AG10803 (cell line): ENCODE results near the gene TSG101.

ENCODE experiments used
- DNase-seq: peaks from one replicate; pipeline ENCODE4 v3.0.0; 2010; ENCODE audit warnings: low read depth
- H3K4me3 ChIP-seq: 2 replicates; pipeline ENCODE4 v1.5.1; 2011; ENCODE audit warnings: mild to moderate bottlenecking, low read length, control low read depth
- CTCF ChIP-seq: conservative IDR thresholded peaks from 2 replicates; pipeline ENCODE4 v1.5.1; 2011; ENCODE audit warnings: mild to moderate bottlenecking, low read length, control low read depth, inconsistent platforms

The TSG101 gene

GRCh38 chr11:18523084-18523483 lies 3.7 kb downstream of the TSG101 start:
- no peak for DNase-seq
- TF ChIP-seq CTCF, result no peak
- H3K4me3 ChIP-seq, result no peak overlapping the region

GRCh38 chr11:18522388-18522787 lies 4.4 kb downstream of the TSG101 start:
- DNase-seq, result peak; percentile 3
- H3K4me3 ChIP-seq, result no peak overlapping the region
- 0 out of 2 replicates have a peak, but pooled peaks have one; percentile 8 for TF ChIP-seq CTCF

GRCh38 chr11:18521122-18521521 lies 5.6 kb downstream of the TSG101 start:
- no peak for TF ChIP-seq CTCF
- no peak overlapping the region for H3K4me3 ChIP-seq
- DNase-seq, result no peak

- H3K4me3 ChIP-seq, result no peak overlapping the region
- TF ChIP-seq CTCF, result no peak
- DNase-seq, result no peak
Measured at GRCh38 chr11:18502352-18502751, 24.4 kb downstream of the TSG101 start.

GRCh38 chr11:18501629-18502028 lies 25.1 kb downstream of the TSG101 start:
- no peak overlapping the region for H3K4me3 ChIP-seq
- no peak for DNase-seq
- TF ChIP-seq CTCF, result no peak

GRCh38 chr11:18498039-18498438 lies 28.7 kb downstream of the TSG101 start:
- no peak for DNase-seq
- no peak overlapping the region for H3K4me3 ChIP-seq
- TF ChIP-seq CTCF, result no peak

GRCh38 chr11:18495703-18496102 lies 31.0 kb downstream of the TSG101 start:
- H3K4me3 ChIP-seq, result no peak overlapping the region
- peak; percentile 8 for DNase-seq
- no peak for TF ChIP-seq CTCF
